Loucy (cell line): ENCODE data around the gene TNS3.

Experiments used
- H2AFZ ChIP-seq: fragments of 200-600 bp; sonication (generic); 2 replicates; pipeline ENCODE4 v1.6.0; 2016; ENCODE audit warnings: antibody characterized with exemption, mild to moderate bottlenecking, low read length, moderate library complexity
- H3F3A ChIP-seq: fragments of 200-600 bp; 2 replicates; pipeline ENCODE4 v1.6.0; 2016; ENCODE audit warnings: antibody characterized with exemption, low read depth, mild to moderate bottlenecking
- H3K27me3 ChIP-seq: fragments of 200-600 bp; sonication (generic); 2 replicates; pipeline ENCODE4 v1.6.1; 2014; ENCODE audit warnings: low read length, mild to moderate bottlenecking; ENCODE audit not compliant: insufficient read depth, poor library complexity, severe bottlenecking
- H3K36me3 ChIP-seq: fragments of 200-600 bp; sonication (generic); 2 replicates; pipeline ENCODE4 v1.6.1; 2016; ENCODE audit warnings: low read length; ENCODE audit not compliant: insufficient read depth
- H3K4me1 ChIP-seq: fragments of 200-600 bp; sonication (generic); 2 replicates; pipeline ENCODE4 v1.5.1; 2014; ENCODE audit warnings: low read length, mild to moderate bottlenecking; ENCODE audit not compliant: insufficient read depth, poor library complexity, severe bottlenecking
- H3K4me2 ChIP-seq: fragments of 200-600 bp; sonication (generic); 2 replicates; pipeline ENCODE4 v1.6.0; 2014; ENCODE audit warnings: antibody characterized with exemption, low read length, low read depth, mild to moderate bottlenecking; ENCODE audit not compliant: poor library complexity, severe bottlenecking
- H3K4me3 ChIP-seq: fragments of 200-600 bp; sonication (generic); 2 replicates; pipeline ENCODE4 v1.5.1; 2014; ENCODE audit warnings: low read length, mild to moderate bottlenecking, mixed read lengths; ENCODE audit not compliant: poor library complexity, severe bottlenecking
- H3K79me2 ChIP-seq: fragments of 200-600 bp; sonication (generic); 2 replicates; pipeline ENCODE4 v1.6.1; 2014; ENCODE audit warnings: low read length; ENCODE audit not compliant: insufficient read depth
- H3K9ac ChIP-seq: fragments of 200-600 bp; sonication (generic); 2 replicates; pipeline ENCODE4 v1.6.0; 2014; ENCODE audit warnings: mild to moderate bottlenecking, low read depth, low read length, moderate library complexity; ENCODE audit not compliant: poor library complexity, severe bottlenecking
- H3K9me2 ChIP-seq: fragments of 200-600 bp; sonication (generic); replicated peaks from 2 replicates; pipeline ENCODE4 v1.6.1; 2016; ENCODE audit warnings: low read depth, low read length, mixed read lengths
- H3K9me3 ChIP-seq: fragments of 200-600 bp; sonication (generic); 2 replicates; pipeline ENCODE4 v1.6.1; 2014; ENCODE audit warnings: mild to moderate bottlenecking, antibody characterized with exemption, low read length, low read depth; ENCODE audit not compliant: insufficient read depth
- H4K20me1 ChIP-seq: fragments of 200-600 bp; sonication (generic); 2 replicates; pipeline ENCODE4 v1.6.0; 2014; ENCODE audit warnings: antibody characterized with exemption, low read length, mild to moderate bottlenecking; ENCODE audit not compliant: insufficient read depth, poor library complexity, severe bottlenecking
- EZH2phosphoT487 ChIP-seq: fragments of 200-600 bp; IDR thresholded peaks from 2 replicates; pipeline ENCODE4 v1.6.1; 2018; ENCODE audit warnings: antibody characterized with exemption, mild to moderate bottlenecking, moderate library complexity, borderline replicate concordance
- TF ChIP-seq, protein P1 (sequence below): fragments of 200-600 bp; sonication (generic); conservative IDR thresholded peaks from 2 replicates; pipeline ENCODE4 v1.5.1; 2014; ENCODE audit warnings: mild to moderate bottlenecking, antibody characterized with exemption, low read length

TNS3 gene

DNA sequence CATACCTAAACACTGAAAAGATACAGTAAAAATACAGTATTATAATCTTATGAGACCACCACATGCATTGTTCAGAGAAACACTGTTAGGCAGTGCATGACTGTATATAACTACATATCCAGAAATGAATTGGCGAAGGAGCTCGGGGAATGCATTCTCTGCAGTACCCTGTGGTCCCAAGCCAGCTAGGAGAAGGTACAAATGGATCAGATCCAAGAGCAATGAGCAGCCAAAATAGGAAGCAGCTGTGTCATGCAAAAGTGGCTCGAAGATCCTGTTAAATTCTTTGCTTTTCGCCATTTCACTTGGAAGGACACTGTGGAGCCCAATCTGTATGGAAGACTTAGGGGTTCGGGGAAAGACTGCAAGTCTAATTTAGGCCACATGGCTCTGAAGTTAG, 334.8 kb downstream of the TNS3 start:
- TF ChIP-seq, protein P1, sequence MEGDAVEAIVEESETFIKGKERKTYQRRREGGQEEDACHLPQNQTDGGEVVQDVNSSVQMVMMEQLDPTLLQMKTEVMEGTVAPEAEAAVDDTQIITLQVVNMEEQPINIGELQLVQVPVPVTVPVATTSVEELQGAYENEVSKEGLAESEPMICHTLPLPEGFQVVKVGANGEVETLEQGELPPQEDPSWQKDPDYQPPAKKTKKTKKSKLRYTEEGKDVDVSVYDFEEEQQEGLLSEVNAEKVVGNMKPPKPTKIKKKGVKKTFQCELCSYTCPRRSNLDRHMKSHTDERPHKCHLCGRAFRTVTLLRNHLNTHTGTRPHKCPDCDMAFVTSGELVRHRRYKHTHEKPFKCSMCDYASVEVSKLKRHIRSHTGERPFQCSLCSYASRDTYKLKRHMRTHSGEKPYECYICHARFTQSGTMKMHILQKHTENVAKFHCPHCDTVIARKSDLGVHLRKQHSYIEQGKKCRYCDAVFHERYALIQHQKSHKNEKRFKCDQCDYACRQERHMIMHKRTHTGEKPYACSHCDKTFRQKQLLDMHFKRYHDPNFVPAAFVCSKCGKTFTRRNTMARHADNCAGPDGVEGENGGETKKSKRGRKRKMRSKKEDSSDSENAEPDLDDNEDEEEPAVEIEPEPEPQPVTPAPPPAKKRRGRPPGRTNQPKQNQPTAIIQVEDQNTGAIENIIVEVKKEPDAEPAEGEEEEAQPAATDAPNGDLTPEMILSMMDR = no peak
- TF ChIP-seq EZH2phosphoT487 = no peak
- H2AFZ ChIP-seq = no peak overlapping the region
- no peaks in the 10 kb centered on the region; the same call in 1 of the 2 replicates for H3K9me3 ChIP-seq
- no peaks in the 10 kb centered on the region for H3K36me3 ChIP-seq
- H3K4me2 ChIP-seq = no peak overlapping the region
- H3K27me3 ChIP-seq = peaks cover 3% of the 10 kb centered on the region
- H4K20me1 ChIP-seq = no peaks in the 10 kb centered on the region
- H3K79me2 ChIP-seq = no peaks in the 10 kb centered on the region
- H3K9ac ChIP-seq = no peak overlapping the region
- H3K4me3 ChIP-seq = no peak overlapping the region
- H3K4me1 ChIP-seq = no peaks in the 10 kb centered on the region
- H3F3A ChIP-seq = no peaks in the 10 kb centered on the region
- H3K9me2 ChIP-seq = no peaks in the 10 kb centered on the region

DNA sequence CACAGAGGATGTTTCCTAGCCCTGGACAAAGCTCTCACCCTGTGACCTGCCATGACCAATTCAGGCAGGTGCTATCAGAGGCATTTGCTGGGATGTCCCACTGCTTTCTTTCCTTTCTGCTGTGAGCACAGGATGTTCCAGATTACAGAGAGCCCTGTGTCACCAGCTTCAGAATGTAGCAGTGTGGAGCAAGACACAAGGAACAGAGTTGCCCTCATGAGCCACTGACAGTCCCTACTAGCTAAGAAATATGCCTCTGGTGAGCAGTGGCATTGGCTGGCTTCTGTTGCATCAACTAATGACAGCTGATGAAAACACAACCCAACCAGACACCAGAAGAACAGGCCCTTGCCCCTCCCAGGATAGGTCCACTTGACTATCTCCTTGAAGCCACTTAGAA, 337.2 kb downstream of the TNS3 start:
- Histone ChIP-seq H3K4me1 (no peaks in the 10 kb centered on the region), H3K36me3 (no peaks in the 10 kb centered on the region), H3F3A (no peaks in the 10 kb centered on the region), H3K9ac (no peak overlapping the region), H2AFZ (no peak overlapping the region), H3K4me3 (no peak overlapping the region), H4K20me1 (no peaks in the 10 kb centered on the region), H3K9me2 (no peaks in the 10 kb centered on the region), H3K9me3 (no peaks in the 10 kb centered on the region; the same call in 1 of the 2 replicates), H3K4me2 (no peak overlapping the region), H3K79me2 (no peaks in the 10 kb centered on the region), H3K27me3 (no peaks in the 10 kb centered on the region)
- no peak for TF ChIP-seq EZH2phosphoT487
- TF ChIP-seq, protein P1 = no peak

DNA sequence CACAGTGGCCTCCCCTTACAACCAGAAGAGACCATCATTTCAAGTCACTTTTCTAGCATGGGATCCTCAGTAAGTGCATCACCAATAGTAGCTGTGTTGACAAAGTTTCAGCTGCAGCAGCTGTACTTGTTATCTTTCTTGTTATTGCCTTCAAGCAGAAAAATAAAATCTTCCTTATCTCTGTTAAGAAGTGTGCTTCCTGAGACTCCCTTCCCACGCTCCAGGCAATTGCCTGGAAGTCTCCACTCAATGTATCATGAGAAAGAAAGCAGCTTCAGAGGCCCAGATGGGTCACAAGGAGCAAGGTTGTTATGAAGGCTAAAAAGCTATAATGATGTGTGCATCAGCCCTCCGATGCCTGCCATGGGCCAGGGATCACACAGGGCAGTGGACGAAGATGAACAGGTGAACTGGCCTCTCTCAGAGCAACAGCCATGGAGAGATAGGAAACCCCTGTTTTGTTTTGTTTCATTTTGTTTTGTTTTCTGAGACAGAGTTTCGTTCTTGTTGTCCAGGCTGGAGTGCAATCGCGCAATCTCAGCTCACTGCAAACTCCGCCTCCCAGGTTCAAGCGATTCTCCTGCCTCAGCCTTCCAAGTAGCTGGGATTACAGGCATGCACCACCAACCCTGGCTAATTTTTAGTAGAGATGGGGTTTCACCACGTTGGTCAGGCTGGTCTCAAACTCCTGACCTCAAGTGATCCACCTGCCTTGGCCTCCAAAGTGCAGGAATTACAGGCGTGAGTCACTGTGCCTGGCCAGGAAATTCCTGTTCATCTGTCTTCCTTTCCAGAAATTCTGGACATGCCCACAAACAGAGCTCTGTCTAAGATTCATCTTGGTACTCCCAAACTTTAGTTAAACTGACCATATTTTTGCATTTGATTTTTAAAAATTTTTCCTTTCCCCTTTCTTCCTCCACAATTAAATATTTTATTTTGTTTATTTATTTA, 340.5 kb downstream of the TNS3 start:
- H3K9ac ChIP-seq = no peak overlapping the region
- H3K4me3 ChIP-seq = no peak overlapping the region
- H4K20me1 ChIP-seq = no peaks in the 10 kb centered on the region
- H3K27me3 ChIP-seq = no peaks in the 10 kb centered on the region
- TF ChIP-seq EZH2phosphoT487 = no peak
- TF ChIP-seq, protein P1 = no peak
- H3K9me2 ChIP-seq = no peaks in the 10 kb centered on the region
- no peaks in the 10 kb centered on the region for H3K36me3 ChIP-seq
- no peak overlapping the region for H2AFZ ChIP-seq
- no peak overlapping the region for H3K4me2 ChIP-seq
- H3K9me3 ChIP-seq = no peaks in the 10 kb centered on the region; the same call in 1 of the 2 replicates
- no peaks in the 10 kb centered on the region for H3F3A ChIP-seq
- no peaks in the 10 kb centered on the region for H3K79me2 ChIP-seq
- H3K4me1 ChIP-seq = no peaks in the 10 kb centered on the region
